Kidney capillary endothelial cell (primary cell): ENCODE data around the gene HMGCL.
"Not testable (repeated sequence)": the region's sequence is repeated elsewhere in the genome, so short reads cannot be mapped to it uniquely, and the experiment has no call there.

Source experiments
- DNase-seq: peaks from one replicate; pipeline ENCODE4 v3.0.0-alpha.2; 2018; ENCODE audit warnings: low spot score

The HMGCL gene

DNA sequence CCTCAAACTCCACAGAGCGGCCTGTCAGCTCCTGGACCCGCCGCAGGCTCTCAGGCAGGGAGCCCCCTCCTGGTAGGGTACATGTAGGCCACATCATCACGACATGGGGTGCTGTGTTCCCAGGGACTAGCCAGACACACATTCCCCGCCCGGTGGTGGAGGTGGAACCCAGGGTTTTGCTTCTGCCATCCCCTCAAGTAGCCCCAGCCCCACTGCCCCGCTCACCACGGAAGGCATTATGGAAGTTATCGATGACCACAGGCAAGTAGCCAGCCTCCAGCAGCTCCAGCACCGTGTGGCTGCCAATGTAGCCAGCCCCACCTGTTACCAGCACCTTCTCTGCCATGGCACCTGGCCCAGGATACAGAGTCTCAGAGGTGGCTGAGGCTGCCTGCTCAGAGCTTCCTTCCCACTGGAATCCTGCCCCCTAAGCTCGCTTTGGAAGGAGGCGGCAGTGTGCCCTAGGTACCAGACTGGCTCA is 26.5 kb downstream of the HMGCL start:
- no peak for DNase-seq

DNA sequence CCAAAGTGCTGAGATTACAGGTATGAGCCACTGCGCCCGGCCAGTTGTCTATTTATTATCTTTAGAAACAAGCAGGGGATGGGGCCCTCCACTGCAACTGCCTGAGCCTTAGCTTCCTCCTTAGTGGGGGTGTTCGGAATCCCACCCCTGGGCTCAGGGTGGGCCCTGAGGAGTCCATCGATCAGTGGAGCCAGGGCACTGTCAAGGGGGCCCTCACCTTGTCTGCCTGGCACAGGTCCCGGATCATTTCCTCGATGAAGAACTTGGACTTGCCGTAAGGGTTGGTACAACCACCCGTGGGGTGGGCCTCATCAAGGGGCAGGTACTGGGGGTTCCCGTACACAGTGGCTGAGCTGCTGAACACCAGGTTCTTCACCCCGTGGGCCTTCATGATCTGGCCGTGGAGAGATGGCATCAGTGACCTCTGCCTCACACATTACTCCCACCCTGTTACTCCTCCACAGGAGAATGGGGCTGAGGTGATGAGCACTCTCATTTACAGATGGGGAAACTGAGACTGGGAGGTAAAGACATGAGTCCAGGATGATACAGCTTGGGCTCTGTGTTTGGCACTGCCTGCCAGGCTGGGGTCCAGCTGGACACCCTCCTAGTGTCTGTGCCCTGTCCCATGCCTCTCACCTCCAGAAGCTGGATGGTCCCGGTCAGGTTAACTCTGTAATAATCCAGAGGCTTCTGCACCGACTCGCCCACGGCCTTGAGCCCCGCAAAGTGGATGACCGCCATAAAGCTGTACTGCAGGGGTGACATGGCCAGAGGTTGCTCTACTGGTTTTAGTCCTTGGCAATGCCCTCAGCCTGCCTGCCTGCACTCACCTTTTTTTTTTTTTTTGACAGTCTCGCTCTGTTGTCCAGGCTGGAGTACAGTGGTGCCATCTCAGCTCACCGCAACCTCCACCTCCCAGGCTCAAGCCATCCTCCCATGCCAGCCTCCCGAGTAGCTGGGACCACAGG is 27.5 kb downstream of the HMGCL start:
- DNase-seq = no peak

DNA sequence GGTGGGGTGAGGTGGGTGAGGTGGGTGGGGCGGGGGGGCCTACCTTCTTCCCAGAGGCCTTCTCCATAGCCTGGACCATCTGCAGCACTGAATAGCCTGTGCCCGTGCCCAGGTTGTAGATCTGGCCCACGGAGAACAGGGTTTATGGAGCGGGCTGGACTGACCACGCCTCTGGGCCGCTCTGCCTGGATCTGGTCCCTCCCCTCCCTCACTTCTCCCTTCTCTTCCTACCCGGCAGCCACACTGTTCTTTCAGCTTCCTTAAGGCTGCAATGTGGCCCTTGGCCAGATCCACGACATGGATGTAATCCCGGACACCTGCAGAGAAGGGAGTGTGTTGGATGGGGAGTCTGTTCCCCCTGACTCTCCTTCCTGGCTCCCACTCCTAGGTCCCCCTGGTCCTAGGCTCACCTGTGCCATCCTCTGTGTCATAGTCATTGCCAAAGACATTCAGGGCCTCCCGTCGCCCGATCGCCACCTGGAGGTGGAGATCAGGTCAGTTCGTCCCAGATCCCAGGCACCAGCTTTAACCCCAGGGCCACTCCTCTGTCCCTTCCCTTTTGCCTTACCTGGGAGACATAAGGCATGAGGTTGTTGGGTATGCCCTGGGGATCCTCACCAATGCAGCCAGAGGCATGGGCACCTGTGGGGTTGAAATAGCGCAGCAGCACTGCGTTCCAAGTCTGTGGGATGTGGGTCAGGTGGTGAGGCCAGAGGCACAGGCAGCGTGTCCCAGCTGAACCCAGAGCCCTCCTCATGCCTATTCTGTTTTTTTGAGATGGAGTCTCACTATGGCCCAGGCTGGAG is 28.6 kb downstream of the HMGCL start:
- DNase-seq = no peak

DNA sequence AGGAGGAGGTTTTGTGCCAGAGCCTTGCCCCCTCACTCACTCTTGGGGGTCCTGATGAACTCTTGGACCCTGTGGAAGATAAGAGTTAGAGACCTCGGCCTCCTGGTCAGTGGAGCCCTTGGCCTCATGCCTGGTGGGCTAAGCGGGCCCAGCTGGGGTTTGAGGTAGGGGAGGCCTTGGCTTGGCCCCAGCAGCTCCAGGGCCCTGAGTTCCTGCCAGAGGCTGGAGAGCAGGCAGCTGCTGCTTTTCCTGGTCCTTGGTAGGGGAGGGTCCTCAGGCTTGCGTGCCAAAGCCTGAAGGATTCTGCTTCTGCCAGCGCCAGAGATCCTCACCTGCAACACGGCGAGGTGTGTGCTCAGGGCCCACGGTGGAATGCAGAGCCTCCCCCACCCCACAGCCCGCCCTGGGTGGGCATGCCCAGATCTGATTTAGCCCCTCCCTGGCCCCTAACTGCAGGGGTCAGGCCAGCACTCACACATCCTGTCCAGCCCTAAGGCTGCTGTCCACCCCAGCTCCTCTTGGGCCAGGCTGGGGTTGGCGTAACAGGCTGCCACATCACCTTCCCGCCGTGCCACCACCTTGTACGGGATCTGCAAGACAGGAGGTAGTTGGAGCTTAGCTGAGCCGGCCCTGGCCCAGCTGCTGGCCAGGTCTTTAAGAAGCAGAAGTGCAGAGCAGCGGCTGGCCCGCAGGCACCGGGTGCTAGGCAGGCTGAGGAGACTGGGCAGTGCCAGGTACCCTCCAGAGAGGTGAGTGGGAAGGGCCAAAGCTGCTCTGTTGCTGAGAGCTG is 29.4 kb downstream of the HMGCL start:
- DNase-seq = no peak

DNA sequence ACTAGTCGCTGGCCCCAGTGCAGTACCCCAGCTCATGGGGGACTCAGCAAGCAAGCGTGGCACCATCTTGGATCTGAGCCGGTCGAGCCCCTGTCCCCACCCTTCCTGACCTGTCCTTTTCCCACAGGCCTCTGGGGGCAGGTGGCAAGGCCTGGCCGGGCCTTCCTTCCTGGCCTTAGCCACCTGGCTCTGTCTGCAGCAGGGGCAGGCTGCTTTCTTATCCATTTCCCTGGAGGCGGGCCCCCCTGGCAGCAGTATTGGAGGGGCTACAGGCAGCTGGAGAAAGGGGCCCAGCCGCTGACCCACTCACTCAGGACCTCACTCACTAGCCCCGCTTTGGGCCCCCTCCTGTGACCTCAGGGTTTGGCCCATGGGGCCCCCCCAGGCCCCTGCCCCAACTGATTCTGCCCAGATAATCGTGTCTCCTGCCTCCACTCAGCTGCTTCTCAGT is 30.5 kb downstream of the HMGCL start:
- not testable (repeated sequence) for DNase-seq

DNA sequence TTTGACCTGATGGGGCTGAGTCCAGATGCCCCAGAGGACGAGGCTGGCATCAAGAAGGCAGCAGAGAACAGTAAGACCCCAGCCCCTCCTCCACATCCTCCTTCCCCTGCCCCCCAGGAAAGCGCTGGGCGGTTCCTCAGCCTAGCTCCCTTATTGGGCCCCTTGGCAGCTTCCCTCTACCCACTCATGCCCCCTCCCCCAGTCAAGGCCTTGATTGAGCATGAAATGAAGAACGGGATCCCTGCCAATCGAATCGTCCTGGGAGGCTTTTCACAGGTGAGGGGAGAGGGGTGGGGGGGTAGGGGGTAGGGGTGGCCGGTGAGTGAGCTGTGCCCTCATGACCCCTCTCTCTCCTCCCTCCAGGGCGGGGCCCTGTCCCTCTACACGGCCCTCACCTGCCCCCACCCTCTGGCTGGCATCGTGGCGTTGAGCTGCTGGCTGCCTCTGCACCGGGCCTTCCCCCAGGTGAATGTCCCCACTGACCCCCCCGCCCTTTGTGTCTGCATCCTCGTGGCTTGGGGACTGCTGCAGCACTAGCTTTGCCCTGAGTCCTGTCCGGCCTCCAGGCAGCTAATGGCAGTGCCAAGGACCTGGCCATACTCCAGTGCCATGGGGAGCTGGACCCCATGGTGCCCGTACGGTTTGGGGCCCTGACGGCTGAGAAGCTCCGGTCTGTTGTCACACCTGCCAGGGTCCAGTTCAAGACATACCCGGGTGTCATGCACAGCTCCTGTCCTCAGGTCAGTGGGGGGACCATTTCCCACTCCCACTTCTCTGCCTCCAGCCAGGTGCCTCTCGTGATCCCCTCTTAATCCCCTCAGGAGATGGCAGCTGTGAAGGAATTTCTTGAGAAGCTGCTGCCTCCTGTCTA is 31.1 kb downstream of the HMGCL start:
- DNase-seq = no peak

DNA sequence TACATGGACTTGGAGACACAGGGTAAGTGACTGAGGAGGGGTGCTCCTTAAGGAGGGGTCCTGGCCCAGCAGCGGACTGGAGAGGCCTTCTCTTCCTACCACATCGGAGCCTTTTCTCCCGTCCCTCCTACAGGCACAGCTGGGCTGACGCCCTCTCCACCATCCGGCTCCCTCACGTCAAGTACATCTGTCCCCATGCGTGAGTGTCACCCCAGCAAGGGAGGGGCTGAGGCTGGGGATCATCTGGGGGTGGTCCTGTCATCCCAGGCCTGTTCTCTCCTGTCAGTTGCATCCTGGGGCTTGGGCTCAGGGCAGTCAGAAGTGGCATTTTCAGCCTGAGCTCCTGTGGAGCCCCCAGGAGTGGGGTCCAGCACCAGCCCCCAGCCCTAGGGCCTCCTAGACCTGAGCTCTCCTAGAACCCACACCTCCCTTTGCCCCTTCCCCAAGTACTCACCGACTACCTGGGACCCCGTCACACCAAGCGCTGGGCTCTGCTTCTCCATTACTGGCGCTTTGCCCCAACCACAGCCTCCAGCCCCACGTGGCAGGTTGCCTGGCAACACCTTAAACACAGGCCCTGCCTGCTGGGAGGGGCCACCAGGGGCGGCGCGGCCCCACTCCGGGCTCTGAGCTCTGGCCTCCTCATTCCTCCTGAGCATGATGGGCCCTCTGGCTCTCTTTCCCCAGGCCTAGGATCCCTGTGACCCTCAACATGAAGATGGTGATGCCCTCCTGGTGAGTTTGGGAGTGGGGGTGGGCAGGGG is 32.0 kb downstream of the HMGCL start:
- no peak for DNase-seq

DNA sequence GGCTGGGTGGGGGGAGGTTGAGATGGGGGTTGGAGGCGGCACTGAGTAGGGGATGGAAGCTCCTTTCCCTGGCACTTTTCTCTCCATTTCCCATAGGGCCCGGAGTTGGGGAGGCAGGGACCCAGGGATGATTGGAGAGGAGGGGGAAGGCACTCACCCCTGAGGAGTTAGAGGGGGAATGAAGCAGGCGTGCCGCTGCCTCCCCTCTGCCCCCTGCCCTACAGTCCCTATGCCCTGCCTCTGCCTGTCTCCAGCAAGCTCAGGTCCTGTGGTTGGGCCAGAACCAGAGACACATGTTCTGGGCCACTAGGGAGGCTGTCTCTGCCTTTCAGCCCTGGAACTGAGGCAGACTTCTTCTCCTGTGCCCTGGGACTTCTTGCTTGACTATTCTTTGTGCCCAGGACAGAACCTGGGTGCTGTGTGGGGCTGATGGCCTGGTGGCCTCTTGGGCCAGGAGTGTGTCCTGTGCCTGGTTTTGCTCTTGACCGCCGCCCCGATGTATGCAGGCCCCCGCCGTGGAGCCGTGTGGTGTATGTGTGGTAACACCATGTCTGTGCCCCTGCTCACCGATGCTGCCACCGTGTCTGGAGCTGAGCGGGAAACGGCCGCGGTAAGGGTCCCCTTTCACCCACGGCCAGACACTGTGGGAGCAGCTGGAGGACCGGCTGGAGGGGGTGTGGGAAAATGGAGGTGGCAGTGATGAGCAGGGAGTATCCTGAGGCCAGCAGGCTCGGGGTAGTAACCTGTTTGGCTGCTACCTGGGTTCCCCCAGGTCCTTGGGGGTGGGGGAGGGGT is 32.9 kb downstream of the HMGCL start:
- DNase-seq = no peak

DNA sequence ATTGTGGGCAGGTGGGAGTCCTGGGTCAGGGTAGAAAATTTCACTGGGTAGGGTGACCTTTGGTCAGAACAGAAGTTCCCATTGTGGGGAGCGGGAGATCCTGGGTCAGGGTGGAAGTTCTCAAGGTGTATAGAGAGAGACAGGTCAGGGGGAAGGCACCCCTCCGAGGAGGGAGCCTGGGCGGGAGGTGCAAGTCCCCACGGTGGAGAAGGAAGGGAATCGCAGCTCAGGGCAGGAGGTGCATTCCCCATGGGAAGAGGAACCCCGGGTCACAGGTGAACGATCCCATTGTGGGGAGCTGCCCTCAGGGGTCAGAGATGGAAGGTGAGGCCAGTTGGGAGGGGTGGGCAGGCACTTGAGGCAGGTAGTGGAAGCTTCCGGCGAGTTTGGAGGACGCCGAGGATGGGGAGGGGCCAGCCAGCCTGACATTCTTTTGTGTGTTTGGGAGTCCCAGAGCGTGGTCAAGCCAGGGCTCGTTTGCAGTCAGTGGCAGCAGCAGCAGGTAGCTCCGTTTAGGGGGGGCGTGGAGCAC is 33.6 kb downstream of the HMGCL start:
- no peak for DNase-seq

DNA sequence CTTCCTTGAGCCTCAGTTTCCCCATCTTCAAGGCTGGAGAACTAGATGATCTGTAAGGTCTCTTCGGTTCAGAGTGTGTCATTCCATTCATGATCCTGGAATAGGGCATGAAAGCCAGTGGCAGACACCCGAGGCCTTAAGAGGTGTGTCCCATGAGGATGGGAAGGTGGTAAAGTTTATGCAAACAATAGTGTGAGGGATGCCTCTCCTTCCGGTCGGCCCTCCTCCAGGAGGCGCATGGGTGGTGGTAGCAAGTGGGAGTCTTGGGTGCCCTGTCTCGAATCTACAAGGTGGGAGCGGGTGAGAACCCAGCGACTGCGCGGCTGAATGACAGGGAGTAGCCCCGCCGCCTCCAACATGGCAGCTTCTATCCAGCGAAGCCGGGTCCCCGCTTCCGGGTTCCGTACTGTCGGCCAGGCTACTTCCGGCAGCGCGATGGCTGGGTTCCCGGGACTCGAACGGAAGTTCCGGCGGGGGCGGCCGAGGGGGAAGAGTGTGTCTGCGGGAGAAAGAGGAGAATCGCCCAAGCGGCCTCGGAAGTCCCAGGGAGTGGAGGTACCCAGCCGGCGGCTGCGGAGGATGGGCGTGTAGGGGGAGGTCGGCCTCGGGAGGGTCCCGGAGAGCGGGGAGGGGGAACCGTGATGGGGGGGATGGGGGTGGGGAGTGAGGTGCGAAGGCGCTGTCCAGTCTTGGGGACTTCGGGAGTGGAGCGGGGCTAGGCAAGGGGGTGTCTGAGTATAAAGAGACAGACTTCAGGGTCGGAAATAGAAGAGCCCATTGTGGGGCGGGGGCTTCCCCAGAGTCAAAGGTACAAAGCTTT is 34.3 kb downstream of the HMGCL start, which contains the start of gene LYPLA2:
LYPLA2 (plus strand) TSS at position 450 of the 820 bp plus-strand sequence. CDS start 1,538 bp downstream, outside the sequence.
- DNase-seq = peak; percentile 79

DNA sequence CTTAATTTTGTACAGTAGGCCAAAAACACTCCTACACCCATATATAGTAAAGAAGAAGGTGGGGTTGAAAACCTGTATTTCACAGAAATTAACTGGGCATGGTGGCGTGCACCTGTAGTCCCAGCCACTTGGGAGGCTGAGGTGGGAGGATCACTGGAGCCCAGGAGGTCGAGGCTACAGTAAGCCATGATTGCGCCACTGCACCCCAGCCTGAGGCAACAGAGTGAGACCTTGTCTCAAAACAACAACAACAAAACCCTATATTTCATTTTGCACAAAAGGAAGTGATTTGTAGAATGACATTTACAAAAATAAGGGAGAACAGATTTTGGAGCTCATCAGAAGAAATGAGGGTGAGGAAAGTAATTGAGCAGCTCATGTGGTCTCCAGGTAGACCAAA is 36.5 kb downstream of the HMGCL start:
- DNase-seq = no peak

DNA sequence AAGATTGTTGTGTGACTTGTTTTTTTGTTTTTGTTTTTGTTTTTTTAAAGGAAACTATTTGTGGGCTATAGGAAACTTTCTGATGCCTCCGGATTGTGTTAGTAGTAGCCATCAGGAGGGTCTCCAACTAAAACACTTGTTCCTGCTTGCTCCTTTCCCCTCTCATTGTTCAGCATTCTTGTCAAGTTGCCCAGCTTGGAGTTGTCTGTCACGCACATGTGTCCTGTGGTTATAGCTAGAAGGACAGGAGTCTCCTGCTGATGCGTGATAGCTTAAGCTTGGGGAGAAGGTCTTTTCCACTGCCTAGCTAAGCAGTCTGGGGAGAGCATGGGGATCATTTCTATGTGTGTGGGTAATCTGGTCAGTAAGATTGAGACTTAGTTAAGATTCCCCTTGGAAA is 37.5 kb downstream of the HMGCL start:
- DNase-seq = no peak

DNA sequence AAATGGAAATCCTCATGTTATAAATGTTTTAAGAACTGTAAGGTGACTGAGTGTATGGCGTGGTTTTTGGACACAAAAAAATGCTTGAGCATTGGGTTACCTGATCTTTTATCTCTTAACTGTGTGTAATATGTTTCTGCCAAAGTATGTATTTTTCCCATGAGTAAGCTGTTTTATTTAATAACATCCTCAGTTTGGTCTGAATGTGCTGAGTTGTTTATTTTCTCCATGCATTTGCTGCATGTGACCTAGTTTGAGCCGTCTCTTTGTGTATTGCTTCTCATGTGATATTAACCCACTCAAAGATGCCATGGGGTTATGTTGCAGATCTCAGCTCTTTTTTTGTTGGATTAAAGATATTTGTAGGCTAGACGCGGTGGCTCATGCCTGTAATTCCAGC is 40.4 kb downstream of the HMGCL start:
- no peak for DNase-seq

DNA sequence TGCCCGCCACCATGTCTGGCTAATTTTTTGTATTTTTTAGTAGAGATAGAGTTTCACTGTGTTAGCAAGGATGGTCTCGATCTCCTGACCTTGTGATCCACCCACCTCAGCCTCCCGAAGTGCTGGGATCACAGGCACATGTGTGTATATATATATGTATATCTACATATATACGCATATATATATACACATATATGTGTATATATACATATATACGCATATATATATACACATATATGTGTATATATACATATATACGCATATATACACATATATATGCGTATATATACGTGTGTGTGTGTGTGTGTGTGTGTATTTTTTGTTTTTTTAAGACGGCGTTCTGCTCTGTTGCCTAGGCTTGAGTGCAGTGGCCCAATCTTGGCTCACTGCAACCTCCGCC is 42.1 kb downstream of the HMGCL start:
- not testable (repeated sequence) for DNase-seq

DNA sequence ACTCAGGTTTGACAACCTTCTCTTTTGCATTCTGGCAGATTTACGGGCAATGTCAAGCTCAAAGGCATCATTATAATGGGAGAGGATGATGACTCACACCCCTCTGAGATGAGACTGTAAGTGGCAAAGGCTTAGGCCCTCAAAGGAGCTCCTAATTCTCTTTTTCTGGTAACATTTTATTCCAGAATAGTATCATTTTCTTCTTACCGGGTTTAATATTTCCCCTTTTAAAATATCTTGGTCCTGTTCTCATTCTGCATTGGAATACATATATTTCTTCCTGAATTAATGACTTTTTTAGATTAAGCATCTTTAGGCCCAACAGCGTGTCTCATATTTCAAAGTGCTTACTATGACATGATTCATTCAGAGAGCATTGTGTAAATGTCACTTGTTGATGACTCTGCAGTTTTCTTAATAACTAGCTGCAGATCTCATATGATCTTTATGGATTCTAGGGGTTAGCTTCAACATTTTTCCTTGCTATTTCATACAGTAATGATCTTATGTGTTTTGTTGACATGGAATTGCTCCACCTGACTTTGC is 45.3 kb downstream of the HMGCL start:
- peak; percentile 58 for DNase-seq

DNA sequence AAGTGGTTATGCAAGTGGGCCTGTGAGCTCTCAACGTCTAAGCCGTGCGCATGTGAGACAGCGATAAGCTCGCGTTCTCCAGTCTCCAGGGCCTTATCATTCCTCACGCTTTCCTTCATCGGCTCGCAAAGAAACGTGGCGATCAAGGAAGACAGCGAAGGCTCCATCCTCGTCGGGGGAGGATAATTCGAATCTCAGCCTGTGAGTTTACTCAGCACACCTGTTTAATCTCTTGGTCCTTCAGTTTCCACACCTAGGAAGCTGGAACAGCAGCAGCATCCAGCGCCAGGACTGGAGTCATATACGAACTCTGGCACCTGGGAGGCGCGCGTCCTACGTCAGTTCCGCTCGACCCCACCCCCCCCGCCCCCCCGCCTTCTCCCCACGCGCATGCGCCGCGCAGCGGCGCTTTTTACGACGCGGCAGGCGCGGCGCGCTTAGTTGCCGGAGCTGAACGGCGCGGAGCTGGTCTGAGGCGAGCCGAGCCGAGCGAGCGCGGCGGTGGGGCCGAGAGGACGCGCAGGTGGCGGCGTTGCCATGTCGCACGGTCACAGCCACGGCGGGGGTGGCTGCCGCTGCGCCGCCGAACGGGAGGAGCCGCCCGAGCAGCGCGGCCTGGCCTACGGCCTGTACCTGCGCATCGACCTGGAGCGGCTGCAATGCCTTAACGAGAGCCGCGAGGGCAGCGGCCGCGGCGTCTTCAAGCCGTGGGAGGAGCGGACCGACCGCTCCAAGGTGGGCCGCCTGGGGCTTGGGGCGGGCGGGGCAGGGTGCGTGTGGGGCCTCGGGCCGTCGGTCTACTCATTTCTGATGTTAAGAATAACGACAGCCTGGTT is 47.0 kb downstream of the HMGCL start, which contains the start of gene PITHD1:
PITHD1 (plus strand) TSS at position 440 of the 836 bp plus-strand sequence; CDS start at position 538, 98 bp downstream.
- peak; percentile 79 for DNase-seq

DNA sequence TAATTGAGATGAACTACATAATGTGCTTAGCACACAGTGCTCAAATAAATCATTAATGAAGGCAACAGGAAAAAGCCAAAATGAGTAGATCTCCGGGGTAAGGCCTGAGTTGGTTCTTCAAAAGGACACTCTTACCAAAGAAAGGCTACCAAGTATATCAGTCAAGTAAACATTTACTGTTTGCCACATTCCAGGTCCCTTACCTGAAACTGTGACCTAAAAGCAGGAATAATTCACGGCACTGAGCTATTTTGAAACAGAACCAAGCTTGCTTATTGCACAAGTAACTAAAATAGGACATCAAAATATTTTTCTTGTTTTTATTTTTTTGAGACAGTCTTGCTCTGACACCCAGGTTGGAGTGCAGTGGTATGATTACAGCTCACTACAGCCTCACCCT is 49.0 kb downstream of the HMGCL start:
- DNase-seq = no peak
